Pancreas (tissue), 10 donors: ENCODE results near the gene CHST11. TPM values are rescaled to one million over a fixed set of nuclear protein-coding genes. Genes with fewer than 3 reads are reported as not detected.

Experiments used
- ATAC-seq, 4 donors: fragments of 200-7000 bp; cut with Tn5 transposase; one replicate each; pipeline versions ENCODE4 v1.8.0 to v1.9.1; 2020; ENCODE audit warnings: mild to moderate bottlenecking in 4 of 4, moderate library complexity in 4 of 4
- DNase-seq, 6 donors: peaks; one replicate each; pipeline ENCODE4 v3.0.0-alpha.2; 2020
- FAIRE-seq: peaks from 2 replicates; lab custom pipeline; 2012; peaks lifted over from hg19 to GRCh38; lab: Jason Lieb, UNC
- H3K27ac ChIP-seq, 4 donors: fragments of 200-600 bp; sonication (generic); 1 replicate in 3 of 4; 2 replicates in 1 of 4; pipeline versions ENCODE4 v1.5.0 to v1.8.0; 2020
- H3K27me3 ChIP-seq, 4 donors: fragments of 200-600 bp; one replicate each; pipeline ENCODE4 v1.8.0; 2021
- H3K36me3 ChIP-seq, 3 donors: fragments of 200-600 bp; sonication (generic) in 1 of 3; one replicate each; pipeline versions ENCODE4 v1.5.0 to v1.8.0; 2020 to 2021
- H3K4me1 ChIP-seq, 3 donors: fragments of 200-600 bp; one replicate each; pipeline ENCODE4 v1.8.0; 2021
- H3K4me3 ChIP-seq, 4 donors: fragments of 200-600 bp; sonication (generic) in 2 of 4; one replicate each; pipeline versions ENCODE4 v1.5.0 to v1.8.0; 2020 to 2021
- H3K9me3 ChIP-seq, 4 donors: fragments of 200-600 bp; one replicate each; pipeline ENCODE4 v1.8.0; 2021
- CTCF ChIP-seq, 4 donors: fragments of 200-600 bp; sonication (generic) in 3 of 4; IDR thresholded peaks; one replicate each; pipeline versions ENCODE4 v1.5.0 to v1.8.0; 2021; ENCODE audit warnings: antibody characterized with exemption in 4 of 4
- whole genome bisulfite sequencing, 2 donors: extraction: QIAGEN DNeasy Blood & Tissue Kit; methylation state at CpG; one replicate each; pipeline ENCODE4 v1.1.7; 2013; 5-methylcytosine and 5-hydroxymethylcytosine counted together
- intact Hi-C, 3 donors: fragments of 100-400 bp; cut with DNase I; formaldehyde crosslinking; loops; one replicate each; pipeline versions ENCODE4 v1.11.1 to v1.14.2; 2022
- polyA plus RNA-seq, 2 donors: library from polyadenylated mRNA; stranded (reverse); fragments of 200-250 nt; gene quantifications; one replicate each; pipeline ENCODE4 v1.2.3, GENCODE V29; 2013
- total RNA-seq, 6 donors: library from RNA; stranded (reverse); fragmentation: NEBNext Ultra II Directional in 4 of 6; extraction: Animal tissue kit (Norgen Biotek cat#: 25700) in 4 of 6; gene quantifications; one replicate each; pipeline versions ENCODE4 v1.2.1 to v1.2.4, GENCODE V29; 2021 to 2023
- donor health status: healthy with polysubstance abuse.
- donor health status: DM: no; HTN: no; CAD: no; lungs with moderate emphysema.
- donor health status: DM: no; HTN: no; CAD: no.
- donor health status: control.
- donor health status: control.
- donor health status: Bipolar disorder and iron deficiency.
- donor health status: DM: yes; HTN: yes; CAD: no.
- donor health status: DM: no; HTN: no; CAD: no.
- donor health status: DM: no; HTN: no; CAD: no.
- donor health status: DM: yes; HTN: yes; CAD: no.

The CHST11 gene
- total and polyA plus RNA-seq, 8 donors: 1.1 to 14.8 (median 7.8) TPM

GRCh38 chr12:104463368-104463767 lies 6.6 kb downstream of the CHST11 start:
- peaks cover 0 to 3% (median 0%) of the 10 kb centered on the region in 3 donors for H3K4me1 ChIP-seq
- ATAC-seq: no peak

GRCh38 chr12:104464899-104465298 lies 8.2 kb downstream of the CHST11 start:
- no peaks in the 10 kb centered on the region for H3K9me3 ChIP-seq
- no peak for TF ChIP-seq CTCF (IDR thresholded peaks at IDR 0.05)
- FAIRE-seq (no peak), ATAC-seq (no peak), DNase-seq (no peak)
- WGBS, 2 donors: 70 to 76% methylated on average over 3 of the region's 3 CpGs
- peaks cover 0 to 5% (median 0%) of the 10 kb centered on the region in 3 donors for H3K4me1 ChIP-seq
- no peak overlapping the region for H3K4me3 ChIP-seq
- intact Hi-C loops: no loop called here
- no peak overlapping the region for H3K27ac ChIP-seq
- H3K36me3 ChIP-seq: no peaks in the 10 kb centered on the region
- no peaks in the 10 kb centered on the region for H3K27me3 ChIP-seq

More at GRCh38 chr12:104463368-104463767, 6.6 kb downstream of the CHST11 start:
- FAIRE-seq: no peak
- Histone ChIP-seq H3K27ac (peak overlapping the region in 1 of 4 donors; percentile 3), H3K36me3 (no peaks in the 10 kb centered on the region), H3K27me3 (no peaks in the 10 kb centered on the region), H3K9me3 (no peaks in the 10 kb centered on the region), H3K4me3 (no peak overlapping the region)
- WGBS, 2 donors: 89 to 96% methylated on average over 1 of the region's 1 CpG
- TF ChIP-seq CTCF (IDR thresholded peaks at IDR 0.05): no peak
- intact Hi-C loops: no loop called here
- no peak for DNase-seq

- Histone ChIP-seq H3K4me3 (no peak overlapping the region), H3K27me3 (no peaks in the 10 kb centered on the region), H3K9me3 (no peaks in the 10 kb centered on the region), H3K36me3 (no peaks in the 10 kb centered on the region), H3K27ac (no peak overlapping the region), H3K4me1 (peaks cover 0 to 3% (median 0%) of the 10 kb centered on the region in 3 donors)
- ATAC-seq (no peak), FAIRE-seq (no peak), DNase-seq (no peak)
- 66% methylated on average over 2 of the region's 2 CpGs for WGBS, 2 donors
- no peak for TF ChIP-seq CTCF (IDR thresholded peaks at IDR 0.05)
- intact Hi-C loops: no loop called here
Measured at GRCh38 chr12:104466709-104467345, 10.1 kb downstream of the CHST11 start.

- Histone ChIP-seq H3K27me3 (no peaks in the 10 kb centered on the region), H3K36me3 (no peaks in the 10 kb centered on the region), H3K4me3 (no peak overlapping the region), H3K27ac (no peak overlapping the region), H3K4me1 (peaks cover 0 to 3% (median 0%) of the 10 kb centered on the region in 3 donors), H3K9me3 (no peaks in the 10 kb centered on the region)
- intact Hi-C loops: no loop called here
- WGBS, 2 donors: 66 to 72% methylated on average over 5 of the region's 5 CpGs
- FAIRE-seq: no peak
- no peak for ATAC-seq
- TF ChIP-seq CTCF (IDR thresholded peaks at IDR 0.05): no peak
- no peak for DNase-seq
Measured at GRCh38 chr12:104467346-104467837, 10.6 kb downstream of the CHST11 start.

GRCh38 chr12:104468371-104468770 lies 11.6 kb downstream of the CHST11 start:
- ATAC-seq (no peak), DNase-seq (no peak), FAIRE-seq (no peak)
- Histone ChIP-seq H3K4me1 (peaks cover 0 to 3% (median 0%) of the 10 kb centered on the region in 3 donors), H3K27ac (no peak overlapping the region), H3K9me3 (no peaks in the 10 kb centered on the region), H3K27me3 (no peaks in the 10 kb centered on the region), H3K4me3 (no peak overlapping the region), H3K36me3 (no peaks in the 10 kb centered on the region)
- WGBS, 2 donors: 83 to 85% methylated on average over 5 of the region's 5 CpGs
- intact Hi-C loops: no loop called here
- TF ChIP-seq CTCF (IDR thresholded peaks at IDR 0.05): no peak
